H1 (cell line): ENCODE results near the gene SYK. TPM values are rescaled to one million over a fixed set of nuclear protein-coding genes. Genes with fewer than 3 reads are reported as not detected.

ENCODE experiments used
- CTCF ChIA-PET: fragments of 300-600 bp; sonication (Branson Sonifier 250); formaldehyde crosslinking; loops from one replicate; lab custom pipeline; 2021; ENCODE audit not compliant: partially characterized antibody; lab: Charles Lee
- POLR2A ChIA-PET: fragments of 300-600 bp; sonication (Branson Sonifier 250); formaldehyde crosslinking; loops from one replicate; lab custom pipeline; 2021; ENCODE audit warnings: inconsistent platforms; ENCODE audit not compliant: partially characterized antibody; lab: Charles Lee
- DNase-seq, 2 experiments: peaks; one replicate each; pipeline versions ENCODE4 v3.0.0 to v3.0.0-alpha.2; 2010 to 2022; ENCODE audit warnings: low spot score in 2 of 2, low read depth in 1 of 2, mixed read lengths in 1 of 2
- FAIRE-seq: peaks from 2 replicates; lab custom pipeline; 2011; peaks lifted over from hg19 to GRCh38; lab: Jason Lieb, UNC
- H2AFZ ChIP-seq: 2 replicates; pipeline ENCODE4 v1.8.1; 2012; ENCODE audit warnings: low read length, inconsistent platforms
- H2AK5ac ChIP-seq: 2 replicates; pipeline ENCODE4 v1.6.1; 2013; ENCODE audit warnings: low read depth, low read length
- H2BK120ac ChIP-seq: replicated peaks from 2 replicates; pipeline ENCODE3; 2013; ENCODE audit warnings: low read depth, low read length, inconsistent platforms
- H2BK12ac ChIP-seq: 2 replicates; pipeline ENCODE4 v1.6.1; 2013; ENCODE audit warnings: low read depth, low read length
- H2BK15ac ChIP-seq: 2 replicates; pipeline ENCODE4 v1.6.1; 2013; ENCODE audit warnings: low read length
- H2BK20ac ChIP-seq: 2 replicates; pipeline ENCODE4 v1.6.1; 2013; ENCODE audit warnings: low read length
- H2BK5ac ChIP-seq: 2 replicates; pipeline ENCODE4 v1.6.1; 2013; ENCODE audit warnings: low read depth, low read length
- H3K14ac ChIP-seq: 2 replicates; pipeline ENCODE4 v1.6.1; 2013; ENCODE audit warnings: inconsistent platforms; ENCODE audit not compliant: insufficient read length
- H3K18ac ChIP-seq: 2 replicates; pipeline ENCODE4 v1.6.1; 2013; ENCODE audit warnings: low read length; ENCODE audit errors: extremely low read depth
- H3K23ac ChIP-seq: 2 replicates; pipeline ENCODE4 v1.6.1; 2013; ENCODE audit warnings: inconsistent platforms; ENCODE audit not compliant: insufficient read length
- H3K23me2 ChIP-seq: 2 replicates; pipeline ENCODE4 v1.6.1; 2013; ENCODE audit warnings: low read depth, low read length
- H3K27ac ChIP-seq: 2 replicates; pipeline ENCODE4 v1.6.1; 2011; ENCODE audit warnings: low read depth, low read length, inconsistent platforms
- H3K27me3 ChIP-seq, 4 experiments: replicated peaks in 1 of 4; 1 replicate in 1 of 4; 2 replicates in 3 of 4; pipeline versions ENCODE4 v1.6.1 to v1.8.1; 2011 to 2013; ENCODE audit warnings: low read length in 3 of 4, mild to moderate bottlenecking in 3 of 4, inconsistent platforms in 2 of 4, mixed read lengths in 2 of 4, moderate library complexity in 1 of 4; ENCODE audit not compliant: control insufficient read depth in 3 of 4, insufficient read depth in 3 of 4; ENCODE audit errors: extremely low read depth in 1 of 4
- H3K36me3 ChIP-seq, 4 experiments: 2 replicates each; pipeline versions ENCODE4 v1.6.1 to v1.8.1; 2011 to 2013; ENCODE audit warnings: mild to moderate bottlenecking in 4 of 4, low read length in 3 of 4, moderate library complexity in 2 of 4, control low read depth in 1 of 4, inconsistent platforms in 1 of 4; ENCODE audit not compliant: insufficient read depth in 4 of 4, control insufficient read depth in 2 of 4
- H3K4ac ChIP-seq: replicated peaks from 2 replicates; pipeline ENCODE3; 2013; ENCODE audit warnings: low read length, low read depth, mixed read lengths, inconsistent platforms; ENCODE audit not compliant: insufficient read length
- H3K4me1 ChIP-seq, 4 experiments: replicated peaks in 1 of 4; 1 replicate in 1 of 4; 2 replicates in 3 of 4; pipeline versions ENCODE4 v1.6.1 to v1.8.1; 2011 to 2013; ENCODE audit warnings: low read length in 3 of 4, inconsistent platforms in 2 of 4, mixed read lengths in 1 of 4; ENCODE audit not compliant: insufficient read depth in 4 of 4, control insufficient read depth in 3 of 4
- H3K4me2 ChIP-seq, 2 experiments: 2 replicates each; pipeline versions ENCODE4 v1.6.1 to v1.8.1; 2011 to 2013; ENCODE audit warnings: low read depth in 2 of 2, low read length in 2 of 2, control low read depth in 1 of 2, inconsistent platforms in 1 of 2, mild to moderate bottlenecking in 1 of 2; ENCODE audit not compliant: insufficient read depth in 1 of 2
- H3K4me3 ChIP-seq, 4 experiments: fragments of 200-600, 300-600 bp in 1 of 4; sonication (generic), shearing (Covaris generic), sonication (Bioruptor Twin) in 1 of 4; 2 replicates each; pipeline versions ENCODE4 v1.5.1 to v1.8.1; 2011 to 2016; ENCODE audit warnings: low read length in 4 of 4, low read depth in 3 of 4, control low read depth in 2 of 4, inconsistent platforms in 2 of 4, mild to moderate bottlenecking in 2 of 4, mixed read lengths in 1 of 4, moderate library complexity in 1 of 4; ENCODE audit not compliant: insufficient read depth in 2 of 4; ENCODE audit errors: extremely low read depth in 1 of 4
- H3K56ac ChIP-seq: replicated peaks from 2 replicates; pipeline ENCODE3; 2013; ENCODE audit warnings: low read depth, mild to moderate bottlenecking, mixed read lengths, low read length, inconsistent platforms; ENCODE audit not compliant: insufficient read length
- H3K79me1 ChIP-seq: 2 replicates; pipeline ENCODE4 v1.6.1; 2013; ENCODE audit warnings: low read depth, low read length, control low read depth
- H3K79me2 ChIP-seq, 2 experiments: 2 replicates each; pipeline versions ENCODE4 v1.6.1 to v1.8.1; 2012 to 2013; ENCODE audit warnings: low read length in 2 of 2, mild to moderate bottlenecking in 2 of 2, inconsistent platforms in 1 of 2; ENCODE audit not compliant: insufficient read depth in 2 of 2, control insufficient read depth in 1 of 2
- H3K9ac ChIP-seq, 4 experiments: replicated peaks in 1 of 4; 1 replicate in 1 of 4; 2 replicates in 3 of 4; pipeline versions ENCODE4 v1.6.1 to v1.8.1; 2011 to 2013; ENCODE audit warnings: low read depth in 3 of 4, low read length in 3 of 4, control low read depth in 2 of 4, mild to moderate bottlenecking in 2 of 4, moderate library complexity in 2 of 4, inconsistent platforms in 1 of 4; ENCODE audit errors: extremely low read depth in 1 of 4
- H3K9me3 ChIP-seq, 2 experiments: 2 replicates each; pipeline versions ENCODE4 v1.6.1 to v1.8.1; 2012 to 2013; ENCODE audit warnings: mild to moderate bottlenecking in 2 of 2, moderate library complexity in 2 of 2, control low read depth in 1 of 2, inconsistent platforms in 1 of 2, low read depth in 1 of 2, low read length in 1 of 2, mixed read lengths in 1 of 2; ENCODE audit not compliant: insufficient read depth in 2 of 2
- H4K20me1 ChIP-seq, 2 experiments: replicated peaks in 1 of 2; 2 replicates each; pipeline versions ENCODE3 to v1.8.1; 2011 to 2013; ENCODE audit warnings: inconsistent platforms in 2 of 2, low read length in 2 of 2, mild to moderate bottlenecking in 1 of 2; ENCODE audit not compliant: insufficient read depth in 2 of 2, control insufficient read depth in 1 of 2
- H4K5ac ChIP-seq: 2 replicates; pipeline ENCODE4 v1.6.1; 2013; ENCODE audit warnings: low read length, low read depth, mixed read lengths, inconsistent platforms; ENCODE audit not compliant: insufficient read length
- H4K8ac ChIP-seq: 2 replicates; pipeline ENCODE4 v1.8.0; 2013; ENCODE audit warnings: mild to moderate bottlenecking, moderate library complexity, low read length, inconsistent platforms; ENCODE audit not compliant: insufficient read depth; ENCODE audit errors: extremely low read depth
- H4K91ac ChIP-seq: replicated peaks from 2 replicates; pipeline ENCODE3; 2013; ENCODE audit warnings: low read length, mixed read lengths, inconsistent platforms; ENCODE audit not compliant: insufficient read length
- BACH1 ChIP-seq: IDR thresholded peaks from 2 replicates; pipeline ENCODE4 v1.6.1; 2012; ENCODE audit warnings: low read length, improper control_type of control experiment
- BRCA1 ChIP-seq: IDR thresholded peaks from 2 replicates; pipeline ENCODE4 v1.6.1; 2012; ENCODE audit warnings: low read depth, low read length, improper control_type of control experiment
- CEBPB ChIP-seq: IDR thresholded peaks from 2 replicates; pipeline ENCODE4 v1.6.1; 2012; ENCODE audit warnings: low read depth, low read length
- CREB1 ChIP-seq: IDR thresholded peaks from 2 replicates; pipeline ENCODE4 v1.6.1; 2012; ENCODE audit warnings: inconsistent platforms
- RAD21 ChIP-seq, 2 experiments: IDR thresholded peaks in 1 of 2; conservative IDR thresholded peaks in 1 of 2; 2 replicates each; pipeline ENCODE4 v1.6.1; 2011; ENCODE audit warnings: low read depth in 2 of 2, low read length in 2 of 2, improper control_type of control experiment in 1 of 2, inconsistent platforms in 1 of 2, mild to moderate bottlenecking in 1 of 2, moderate library complexity in 1 of 2
- SRF ChIP-seq: IDR thresholded peaks from 2 replicates; pipeline ENCODE4 v1.6.1; 2011; ENCODE audit warnings: mild to moderate bottlenecking, low read depth, low read length, moderate library complexity
- TAF1 ChIP-seq: IDR thresholded peaks from 2 replicates; pipeline ENCODE4 v1.6.1; 2011; ENCODE audit warnings: mild to moderate bottlenecking, low read depth, low read length
- TBP ChIP-seq: IDR thresholded peaks from 2 replicates; pipeline ENCODE4 v1.6.1; 2011; ENCODE audit warnings: low read depth, low read length, improper control_type of control experiment
- WGBS, 2 experiments: shearing (Covaris generic) in 1 of 2; methylation state at CpG; one replicate each; pipeline versions ENCODE4 v1.1.6 to v1.1.7; 2013 to 2015; ENCODE audit warnings: low lambda C conversion rate in 2 of 2, mixed read lengths in 2 of 2, inconsistent platforms in 1 of 2, low coverage in 1 of 2, missing lambda C conversion rate in 1 of 2; ENCODE audit not compliant: insufficient replicate concordance in 2 of 2, insufficient coverage in 1 of 2, insufficient read length in 1 of 2; ENCODE audit errors: extremely low coverage in 1 of 2, missing lambda C conversion rate in 1 of 2; 5-methylcytosine and 5-hydroxymethylcytosine counted together
- polyA plus RNA-seq, 7 experiments: library from polyadenylated mRNA; depleted of rRNA in 3 of 7; stranded (reverse) in 5 of 7; unstranded in 2 of 7; fragments of >200 nt in 5 of 7; fragments of 200-250 nt in 2 of 7; gene quantifications; 1 replicate in 5 of 7; 2 replicates in 1 of 7; 4 replicates in 1 of 7; pipeline versions ENCODE4 v1.2.1 to v1.2.3, GENCODE V29; 2011 to 2013; ENCODE audit warnings: missing spikeins in 2 of 7, mixed read lengths in 2 of 7
- total RNA-seq: library from RNA; stranded (reverse); fragmentation: NEBNext Ultra II Directional; extraction: Animal tissue kit (Norgen Biotek cat#: 25700); gene quantifications from 2 replicates; pipeline ENCODE4 v1.2.1, GENCODE V29; 2021
- TF ChIP-seq, protein P1 (sequence below): IDR thresholded peaks from 2 replicates; pipeline ENCODE4 v1.6.1; 2012; ENCODE audit warnings: inconsistent platforms
- TF ChIP-seq, protein P2 (sequence below): IDR thresholded peaks from 2 replicates; pipeline ENCODE4 v1.6.1; 2011; ENCODE audit warnings: low read length, improper control_type of control experiment

SYK gene
- total and polyA plus RNA-seq, 2 of the 8 experiments (the other 6 are each of a cell fraction or from before 2014, with no cell fraction given), result 1.5 to 4.4 TPM

DNA sequence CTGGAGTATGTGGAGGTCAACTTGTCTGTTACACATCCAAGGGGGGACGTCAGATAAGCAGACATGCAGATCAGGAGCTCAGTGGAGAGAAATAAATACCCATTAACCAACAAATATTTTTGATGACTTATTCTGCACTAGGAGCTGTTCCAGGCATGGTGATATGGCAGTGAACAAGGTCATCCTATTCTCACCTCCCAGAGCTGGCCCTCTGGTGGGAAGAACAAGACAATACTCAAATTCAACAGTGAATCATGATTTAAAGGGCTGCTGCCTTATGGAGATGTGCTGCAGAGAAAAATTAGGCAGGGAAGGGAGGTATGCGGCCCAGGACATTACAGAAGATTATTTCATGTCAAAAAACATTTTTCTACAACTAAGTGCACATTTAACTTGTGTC, 36.5 kb downstream of the SYK start:
- peaks cover 18% of the 10 kb centered on the region; the same call in 1 of the 2 replicates for H3K23me2 ChIP-seq
- TF ChIP-seq CREB1 (no peak), SRF (no peak), BACH1 (no peak), BRCA1 (no peak), TAF1 (no peak), CEBPB (no peak), TBP (no peak), RAD21 (IDR thresholded peaks at IDR 0.05 in 1 of 2, conservative IDR thresholded peaks at IDR 0.05 in 1 of 2; ENCODE audit: low read depth in 2 of 2, low read length in 2 of 2) (peak in 1 of 2 experiments; percentile 21; a peak in 2 of 4 replicates)
- TF ChIP-seq, protein P1, sequence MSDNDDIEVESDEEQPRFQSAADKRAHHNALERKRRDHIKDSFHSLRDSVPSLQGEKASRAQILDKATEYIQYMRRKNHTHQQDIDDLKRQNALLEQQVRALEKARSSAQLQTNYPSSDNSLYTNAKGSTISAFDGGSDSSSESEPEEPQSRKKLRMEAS, result no peak
- TF ChIP-seq, protein P2, sequence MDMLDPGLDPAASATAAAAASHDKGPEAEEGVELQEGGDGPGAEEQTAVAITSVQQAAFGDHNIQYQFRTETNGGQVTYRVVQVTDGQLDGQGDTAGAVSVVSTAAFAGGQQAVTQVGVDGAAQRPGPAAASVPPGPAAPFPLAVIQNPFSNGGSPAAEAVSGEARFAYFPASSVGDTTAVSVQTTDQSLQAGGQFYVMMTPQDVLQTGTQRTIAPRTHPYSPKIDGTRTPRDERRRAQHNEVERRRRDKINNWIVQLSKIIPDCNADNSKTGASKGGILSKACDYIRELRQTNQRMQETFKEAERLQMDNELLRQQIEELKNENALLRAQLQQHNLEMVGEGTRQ, result no peak

More for the DNA sequence above, 36.5 kb downstream of the SYK start:
- ChIA-PET POLR2A (no interaction called here), CTCF (interaction anchor here (0.5 to 2.3 kb wide), 12 partner anchors 8 to 519 kb away, joined by 3 to 12 read pairs (median 3); no protein-coding TSS in a partner anchor)
- Histone ChIP-seq H3K27ac (no peak overlapping the region), H3K14ac (no peak overlapping the region), H3K18ac (no peak overlapping the region), H2BK12ac (no peak overlapping the region), H3K4me2 (no peak overlapping the region), H3K36me3 (peaks cover 0 to 6% (median 0%) of the 10 kb centered on the region in 4 experiments; a peak in 1 of 8 replicates), H3K9me3 (peaks cover 3 to 15% of the 10 kb centered on the region in 2 experiments; a peak in 3 of 4 replicates), H4K8ac (no peak overlapping the region), H2BK5ac (no peak overlapping the region), H4K91ac (no peak overlapping the region), H3K56ac (no peak overlapping the region), H2BK20ac (no peak overlapping the region), H2AFZ (no peak overlapping the region), H3K4me1 (no peaks in the 10 kb centered on the region; a peak in 1 of 7 replicates), H3K4ac (no peak overlapping the region), H3K4me3 (no peak overlapping the region), H2BK120ac (no peak overlapping the region), H4K5ac (no peak overlapping the region), H3K79me2 (peaks cover 0 to 9% of the 10 kb centered on the region in 2 experiments; a peak in 1 of 4 replicates), H4K20me1 (peaks cover 0 to 17% of the 10 kb centered on the region in 2 experiments), H3K9ac (no peak overlapping the region), H2AK5ac (no peak overlapping the region), H3K79me1 (peaks cover 9% of the 10 kb centered on the region; the same call in 1 of the 2 replicates), H2BK15ac (no peak overlapping the region), H3K27me3 (no peaks in the 10 kb centered on the region; a peak in 1 of 7 replicates), H3K23ac (no peak overlapping the region)
- FAIRE-seq (no peak), DNase-seq (no peak)
- WGBS, 2 experiments, result 82% methylated on average over 2 of the region's 2 CpGs; no CpG with 5 or more reads in 1 of the 2 experiments
